GM12892 (cell line): ENCODE data around the gene SERPINA5.

Experiments used
- DNase-seq: peaks from one replicate; pipeline ENCODE4 v3.0.0; 2011; ENCODE audit not compliant: insufficient read length
- FAIRE-seq: peaks from 2 replicates; lab custom pipeline; 2011; peaks lifted over from hg19 to GRCh38; lab: Jason Lieb, UNC
- POLR2A ChIP-seq: IDR thresholded peaks from 2 replicates; pipeline ENCODE4 v1.6.1; 2011; ENCODE audit warnings: low read depth, low read length, control low read depth
- POLR2AphosphoS5 ChIP-seq: IDR thresholded peaks from 2 replicates; pipeline ENCODE4 v1.6.1; 2011; ENCODE audit warnings: low read depth, low read length, control low read depth
- TAF1 ChIP-seq: IDR thresholded peaks from 2 replicates; pipeline ENCODE4 v1.6.1; 2011; ENCODE audit warnings: low read depth, mild to moderate bottlenecking, control low read depth, low read length, borderline replicate concordance

SERPINA5 gene

GRCh38 chr14:94582851-94583250 is 1.6 kb downstream of the SERPINA5 start:
- no peak for FAIRE-seq

GRCh38 chr14:94583557-94583956 is 2.3 kb downstream of the SERPINA5 start:
- DNase-seq (no peak), FAIRE-seq (no peak)
- TF ChIP-seq TAF1 (no peak), POLR2AphosphoS5 (no peak), POLR2A (no peak)

More at GRCh38 chr14:94582851-94583250, 1.6 kb downstream of the SERPINA5 start:
- no peak for DNase-seq
- TF ChIP-seq TAF1 (no peak), POLR2AphosphoS5 (no peak), POLR2A (no peak)

GRCh38 chr14:94584591-94585280 is 3.5 kb downstream of the SERPINA5 start:
- FAIRE-seq = no peak
- DNase-seq = no peak
- TF ChIP-seq TAF1 (no peak), POLR2A (no peak), POLR2AphosphoS5 (no peak)

- no peak for TF ChIP-seq TAF1
- TF ChIP-seq POLR2A = no peak
- TF ChIP-seq POLR2AphosphoS5 = no peak
- no peak for DNase-seq
- no peak for FAIRE-seq
Measured at GRCh38 chr14:94586635-94587034, 5.4 kb downstream of the SERPINA5 start.

GRCh38 chr14:94588311-94588710 is 7.1 kb downstream of the SERPINA5 start:
- FAIRE-seq (no peak), DNase-seq (no peak)
- TF ChIP-seq TAF1 (no peak), POLR2A (no peak), POLR2AphosphoS5 (no peak)

GRCh38 chr14:94591073-94591472 is 9.8 kb downstream of the SERPINA5 start:
- FAIRE-seq (no peak), DNase-seq (no peak)
- TF ChIP-seq POLR2AphosphoS5 = no peak
- TF ChIP-seq POLR2A = no peak
- TF ChIP-seq TAF1 = no peak

GRCh38 chr14:94591871-94592270 is 10.6 kb downstream of the SERPINA5 start:
- DNase-seq (no peak), FAIRE-seq (no peak)
- no peak for TF ChIP-seq POLR2AphosphoS5

GRCh38 chr14:94592457-94592856 is 11.2 kb downstream of the SERPINA5 start:
- TF ChIP-seq TAF1 (no peak), POLR2A (no peak), POLR2AphosphoS5 (no peak)
- DNase-seq (no peak), FAIRE-seq (no peak)

GRCh38 chr14:94593376-94593748 is 12.1 kb downstream of the SERPINA5 start:
- DNase-seq = no peak
- FAIRE-seq = no peak
- no peak for TF ChIP-seq POLR2A
- no peak for TF ChIP-seq POLR2AphosphoS5
- no peak for TF ChIP-seq TAF1

- TF ChIP-seq POLR2A (no peak), TAF1 (no peak), POLR2AphosphoS5 (no peak)
- FAIRE-seq = no peak
- DNase-seq = no peak
Measured at GRCh38 chr14:94593749-94594431, 12.7 kb downstream of the SERPINA5 start.

- FAIRE-seq = no peak
- no peak for DNase-seq
- TF ChIP-seq POLR2AphosphoS5 = no peak
Measured at GRCh38 chr14:94594441-94594840, 13.2 kb downstream of the SERPINA5 start.

- no peak for DNase-seq
- TF ChIP-seq TAF1 (no peak), POLR2A (no peak), POLR2AphosphoS5 (no peak)
- FAIRE-seq = no peak
Measured at GRCh38 chr14:94595912-94596311, 14.7 kb downstream of the SERPINA5 start.
